Measurements from ENCODE around the gene RS1. TPM values are rescaled to one million over a fixed set of nuclear protein-coding genes. Genes with fewer than 3 reads are reported as not detected.

RS1 gene
- total RNA-seq, 2 donors from 2014 or later = not detected

DNA sequence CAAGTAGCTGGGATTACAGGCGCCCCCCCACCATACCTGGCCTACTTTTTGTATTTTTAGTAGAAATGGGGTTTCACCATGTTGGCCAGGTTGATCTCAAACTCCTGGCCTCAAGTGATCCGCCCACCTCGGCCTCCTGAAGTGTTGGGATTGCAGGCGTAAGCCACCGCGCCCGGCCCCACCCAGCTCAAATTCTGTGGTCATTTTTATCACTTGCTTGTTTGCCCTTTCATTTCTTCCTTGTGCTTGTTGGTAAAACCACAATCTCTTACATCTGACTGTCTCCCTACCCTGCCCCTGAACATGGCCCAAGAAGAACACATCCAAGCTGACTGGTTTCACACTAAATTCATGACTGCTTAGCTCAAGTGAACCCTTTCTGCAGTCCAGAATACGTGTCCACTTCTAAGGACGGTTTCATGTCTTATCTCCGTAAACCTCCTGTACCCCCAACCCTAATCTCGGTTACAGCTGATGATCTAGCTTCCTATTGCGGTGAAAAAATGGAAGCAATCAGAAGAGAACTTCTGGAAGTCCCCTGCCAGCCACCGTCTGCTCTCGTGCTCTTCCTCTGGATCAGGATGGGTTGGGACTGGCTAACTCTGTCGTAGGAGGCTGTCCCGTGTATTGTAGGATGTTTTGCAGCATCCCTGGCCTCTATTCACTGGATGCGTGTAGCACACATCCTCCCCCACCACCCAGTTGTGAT, 5.4 kb upstream of the RS1 start:
- Histone ChIP-seq H3K4me3 (no peak overlapping the region), H3K36me3 (no peaks in the 10 kb centered on the region), H3K4me1 (ENCODE audit: control insufficient read depth in 1 of 2, low read depth in 2 of 2) (no peaks in the 10 kb centered on the region), H3K9me3 (no peaks in the 10 kb centered on the region), H3K27me3 (replicated peaks; ENCODE audit: insufficient read depth) (no peaks in the 10 kb centered on the region), H3K27ac (no peak overlapping the region)
- DNase-seq (ENCODE audit: low spot score) = no peak
- no peak for ATAC-seq (ENCODE audit: insufficient number of reproducible peaks, low FRiP score, low read depth)
- TF ChIP-seq, protein P1, sequence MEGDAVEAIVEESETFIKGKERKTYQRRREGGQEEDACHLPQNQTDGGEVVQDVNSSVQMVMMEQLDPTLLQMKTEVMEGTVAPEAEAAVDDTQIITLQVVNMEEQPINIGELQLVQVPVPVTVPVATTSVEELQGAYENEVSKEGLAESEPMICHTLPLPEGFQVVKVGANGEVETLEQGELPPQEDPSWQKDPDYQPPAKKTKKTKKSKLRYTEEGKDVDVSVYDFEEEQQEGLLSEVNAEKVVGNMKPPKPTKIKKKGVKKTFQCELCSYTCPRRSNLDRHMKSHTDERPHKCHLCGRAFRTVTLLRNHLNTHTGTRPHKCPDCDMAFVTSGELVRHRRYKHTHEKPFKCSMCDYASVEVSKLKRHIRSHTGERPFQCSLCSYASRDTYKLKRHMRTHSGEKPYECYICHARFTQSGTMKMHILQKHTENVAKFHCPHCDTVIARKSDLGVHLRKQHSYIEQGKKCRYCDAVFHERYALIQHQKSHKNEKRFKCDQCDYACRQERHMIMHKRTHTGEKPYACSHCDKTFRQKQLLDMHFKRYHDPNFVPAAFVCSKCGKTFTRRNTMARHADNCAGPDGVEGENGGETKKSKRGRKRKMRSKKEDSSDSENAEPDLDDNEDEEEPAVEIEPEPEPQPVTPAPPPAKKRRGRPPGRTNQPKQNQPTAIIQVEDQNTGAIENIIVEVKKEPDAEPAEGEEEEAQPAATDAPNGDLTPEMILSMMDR (IDR thresholded peaks at IDR 0.05) = no peak

DNA sequence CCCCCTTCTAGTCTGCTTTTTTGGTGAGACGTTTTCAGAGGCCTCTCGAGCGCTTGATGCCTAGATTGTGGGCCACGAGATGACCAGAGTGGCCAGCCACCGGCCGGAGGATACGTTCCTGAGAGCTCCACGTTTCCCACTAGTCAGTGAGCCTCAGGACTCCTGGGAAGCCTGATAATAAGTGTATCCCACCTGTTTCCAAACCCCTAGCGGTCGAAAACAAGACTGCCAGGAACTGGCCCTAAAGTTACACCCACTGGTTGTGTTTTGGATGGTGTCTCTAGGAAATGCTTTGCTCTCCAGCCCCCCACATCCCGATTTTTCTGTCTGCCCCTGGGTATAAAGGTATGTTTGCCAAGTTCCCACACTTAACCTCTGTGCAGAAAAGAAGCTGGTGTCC, 4.6 kb upstream of the RS1 start:
- DNase-seq (ENCODE audit: low spot score) = no peak
- ATAC-seq (ENCODE audit: insufficient number of reproducible peaks, low FRiP score, low read depth) = no peak
- TF ChIP-seq, protein P1 (IDR thresholded peaks at IDR 0.05) = no peak

DNA sequence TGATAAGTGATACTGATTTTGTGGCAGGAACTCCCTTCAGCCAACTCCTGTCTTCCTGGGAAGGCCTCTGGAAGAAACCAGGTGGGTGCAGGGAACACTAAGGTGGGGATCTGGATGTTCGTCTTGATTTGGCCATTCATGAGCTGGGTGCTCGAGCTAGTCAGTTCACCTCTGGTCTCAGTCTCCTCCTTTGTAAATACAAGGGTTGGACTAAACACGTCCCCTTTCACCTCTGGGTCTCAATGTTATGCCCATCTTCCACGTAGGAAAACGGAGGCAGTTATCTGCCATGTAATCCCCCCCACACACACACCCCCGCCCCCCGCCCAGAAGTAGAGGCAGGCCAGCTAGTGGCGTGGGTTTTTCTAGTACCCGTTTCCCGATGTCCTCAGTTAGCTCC, 4.1 kb upstream of the RS1 start:
- Histone ChIP-seq H3K27ac (no peak overlapping the region), H3K4me3 (no peak overlapping the region), H3K36me3 (no peaks in the 10 kb centered on the region), H3K27me3 (replicated peaks; ENCODE audit: insufficient read depth) (no peaks in the 10 kb centered on the region), H3K4me1 (ENCODE audit: control insufficient read depth in 1 of 2, low read depth in 2 of 2) (no peaks in the 10 kb centered on the region), H3K9me3 (no peaks in the 10 kb centered on the region)
- DNase-seq (ENCODE audit: low spot score) (no peak), ATAC-seq (ENCODE audit: insufficient number of reproducible peaks, low FRiP score, low read depth) (no peak)
- TF ChIP-seq, protein P1 (IDR thresholded peaks at IDR 0.05) = no peak

More for the DNA sequence above, 4.6 kb upstream of the RS1 start:
- Histone ChIP-seq H3K4me3 (no peak overlapping the region), H3K27me3 (replicated peaks; ENCODE audit: insufficient read depth) (no peaks in the 10 kb centered on the region), H3K36me3 (no peaks in the 10 kb centered on the region), H3K9me3 (no peaks in the 10 kb centered on the region), H3K4me1 (ENCODE audit: control insufficient read depth in 1 of 2, low read depth in 2 of 2) (no peaks in the 10 kb centered on the region), H3K27ac (no peak overlapping the region)

DNA sequence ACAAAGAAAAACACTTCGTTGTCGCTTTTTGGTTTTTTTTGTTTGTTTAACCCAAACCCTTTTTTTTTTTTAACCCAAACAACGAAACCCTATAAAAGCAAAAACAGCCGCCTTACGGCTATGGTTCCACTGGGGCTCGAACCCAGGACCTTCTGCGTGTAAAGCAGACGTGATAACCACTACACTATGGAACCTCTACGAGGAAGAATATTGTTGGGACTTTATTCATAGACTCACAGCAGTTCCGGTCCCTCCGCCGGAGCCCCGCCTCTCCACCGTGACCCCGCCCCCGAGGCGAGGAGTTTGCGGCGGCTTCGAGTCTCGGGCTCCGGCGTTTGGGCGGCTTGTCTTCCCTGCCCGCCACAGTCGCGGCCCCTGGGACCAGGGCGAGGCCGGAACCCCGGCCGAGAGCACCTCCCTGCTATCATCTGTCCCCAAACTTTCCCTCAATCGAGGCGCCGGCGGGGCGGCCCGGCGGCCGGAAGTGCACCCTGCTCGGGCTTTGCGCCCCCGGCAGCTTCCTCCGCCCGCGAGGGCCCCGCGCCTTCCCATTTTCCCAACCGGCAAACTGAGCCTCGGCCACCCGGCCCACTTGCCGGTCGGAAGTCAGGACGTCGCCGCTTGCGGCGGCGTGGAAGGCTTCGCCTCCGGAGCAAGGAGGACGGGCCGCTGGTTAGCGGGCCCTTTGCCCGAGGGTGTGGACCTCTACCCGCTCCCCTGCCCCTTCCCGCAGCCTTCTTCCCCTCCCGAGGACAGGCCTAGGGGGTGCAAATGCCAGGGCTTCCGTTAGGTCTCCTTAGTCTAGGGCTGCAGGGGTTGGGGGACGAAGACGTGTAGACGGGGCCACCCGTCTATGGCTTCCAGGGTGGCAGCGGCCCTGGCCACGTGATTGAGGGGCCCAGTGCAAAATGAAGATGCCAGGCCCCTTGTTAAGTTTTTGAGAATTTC, 3.2 kb upstream of the RS1 start:
- peak; percentile 79 for ATAC-seq (ENCODE audit: insufficient number of reproducible peaks, low FRiP score, low read depth)

DNA sequence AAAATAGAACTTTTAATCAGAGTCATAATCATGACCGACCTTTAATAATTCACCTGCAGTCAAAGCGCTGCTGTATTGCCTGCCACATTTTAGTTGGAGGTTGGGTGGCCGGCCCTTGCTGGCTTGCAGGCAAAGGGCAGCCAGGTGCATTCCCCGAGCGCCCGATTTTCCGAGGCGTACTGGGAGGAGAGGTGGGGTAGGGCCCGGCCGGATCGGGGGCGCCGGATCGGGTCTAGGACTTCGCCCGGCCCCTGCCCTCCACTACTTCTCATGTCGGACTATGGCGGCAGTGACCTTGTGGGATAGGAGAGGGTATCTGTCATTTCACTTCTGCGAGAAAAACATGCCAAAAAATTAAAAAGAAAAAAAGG, 2.5 kb upstream of the RS1 start:
- no peaks in the 10 kb centered on the region for H3K36me3 ChIP-seq
- TF ChIP-seq, protein P1 (IDR thresholded peaks at IDR 0.05) = no peak
- H3K27me3 ChIP-seq (replicated peaks; ENCODE audit: insufficient read depth) = no peaks in the 10 kb centered on the region
- ATAC-seq (ENCODE audit: insufficient number of reproducible peaks, low FRiP score, low read depth) (no peak), DNase-seq (ENCODE audit: low spot score) (no peak)
- peak overlapping the region; percentile 50 to 60 for H3K27ac ChIP-seq
- peak overlapping the region; percentile 83 for H3K4me3 ChIP-seq
- H3K4me1 ChIP-seq (ENCODE audit: control insufficient read depth in 1 of 2, low read depth in 2 of 2) = no peaks in the 10 kb centered on the region
- H3K9me3 ChIP-seq = no peaks in the 10 kb centered on the region

More for the DNA sequence above, 3.2 kb upstream of the RS1 start:
- Histone ChIP-seq H3K9me3 (no peaks in the 10 kb centered on the region), H3K27ac (peak overlapping the region; percentile 80 to 81), H3K36me3 (no peaks in the 10 kb centered on the region), H3K4me3 (peak overlapping the region; percentile 83), H3K4me1 (ENCODE audit: control insufficient read depth in 1 of 2, low read depth in 2 of 2) (no peaks in the 10 kb centered on the region), H3K27me3 (replicated peaks; ENCODE audit: insufficient read depth) (no peaks in the 10 kb centered on the region)
- DNase-seq (ENCODE audit: low spot score) = no peak
- TF ChIP-seq, protein P1 (IDR thresholded peaks at IDR 0.05) = no peak
